ENCODE measurements around the gene IL23R. TPM values are rescaled to one million over a fixed set of nuclear protein-coding genes. Genes with fewer than 3 reads are reported as not detected.

The IL23R gene
- total RNA-seq, 2 donors from 2014 or later: 0.74 TPM; not detected in 1

- no peaks in the 10 kb centered on the region for H3K36me3 ChIP-seq
- intact Hi-C loops (cut with DNase I): no loop called here
- no peak overlapping the region for H3K4me3 ChIP-seq
- H3K4me1 ChIP-seq (replicated peaks): no peaks in the 10 kb centered on the region
- no peaks in the 10 kb centered on the region for H3K9me3 ChIP-seq
- 92% methylated on average over 4 of the region's 4 CpGs for WGBS
- H3K27ac ChIP-seq: no peak overlapping the region
- no peaks in the 10 kb centered on the region for H3K27me3 ChIP-seq (replicated peaks; ENCODE audit: insufficient read depth)
- TF ChIP-seq CTCF (IDR thresholded peaks at IDR 0.05) (no peak), POLR2A (IDR thresholded peaks at IDR 0.05) (no peak), POLR2AphosphoS5 (IDR thresholded peaks at IDR 0.05) (no peak)
- DNase-seq (ENCODE audit: low spot score): no peak
These were observed 41.8 kb upstream of the IL23R start for GRCh38 chr1:67124455-67124854.

- TF ChIP-seq POLR2AphosphoS5 (IDR thresholded peaks at IDR 0.05): no peak
- TF ChIP-seq CTCF (IDR thresholded peaks at IDR 0.05): no peak
- no peak for TF ChIP-seq POLR2A (IDR thresholded peaks at IDR 0.05)
- Histone ChIP-seq H3K27me3 (replicated peaks; ENCODE audit: insufficient read depth) (no peaks in the 10 kb centered on the region), H3K9me3 (no peaks in the 10 kb centered on the region), H3K4me1 (replicated peaks) (no peaks in the 10 kb centered on the region), H3K36me3 (no peaks in the 10 kb centered on the region), H3K4me3 (no peak overlapping the region), H3K27ac (no peak overlapping the region)
- 61% methylated on average over 5 of the region's 5 CpGs for WGBS
- intact Hi-C loops (cut with DNase I): no loop called here
- no peak for DNase-seq (ENCODE audit: low spot score)
These were observed 40.0 kb upstream of the IL23R start for GRCh38 chr1:67126111-67126746.

- no peaks in the 10 kb centered on the region for H3K27me3 ChIP-seq (replicated peaks; ENCODE audit: insufficient read depth)
- WGBS: 52% methylated on average over 1 of the region's 1 CpG
- no peak for DNase-seq (ENCODE audit: low spot score)
- H3K4me3 ChIP-seq: no peak overlapping the region
- no peak for TF ChIP-seq POLR2AphosphoS5 (IDR thresholded peaks at IDR 0.05)
- no peak for TF ChIP-seq POLR2A (IDR thresholded peaks at IDR 0.05)
- no peak for TF ChIP-seq CTCF (IDR thresholded peaks at IDR 0.05)
- no peak overlapping the region for H3K27ac ChIP-seq
- H3K9me3 ChIP-seq: no peaks in the 10 kb centered on the region
- no peaks in the 10 kb centered on the region for H3K36me3 ChIP-seq
- no peaks in the 10 kb centered on the region for H3K4me1 ChIP-seq (replicated peaks)
- intact Hi-C loops (cut with DNase I): no loop called here
These were observed 39.3 kb upstream of the IL23R start for GRCh38 chr1:67126974-67127373.

- Histone ChIP-seq H3K36me3 (no peaks in the 10 kb centered on the region), H3K4me1 (replicated peaks) (no peaks in the 10 kb centered on the region), H3K27me3 (replicated peaks; ENCODE audit: insufficient read depth) (no peaks in the 10 kb centered on the region), H3K9me3 (no peaks in the 10 kb centered on the region), H3K27ac (no peak overlapping the region), H3K4me3 (no peak overlapping the region)
- TF ChIP-seq POLR2A (IDR thresholded peaks at IDR 0.05) (no peak), CTCF (IDR thresholded peaks at IDR 0.05) (no peak), POLR2AphosphoS5 (IDR thresholded peaks at IDR 0.05) (no peak)
- intact Hi-C loops (cut with DNase I): no loop called here
- WGBS: 59% methylated on average over 2 of the region's 2 CpGs
- DNase-seq (ENCODE audit: low spot score): no peak
These were observed 35.6 kb upstream of the IL23R start for GRCh38 chr1:67130673-67131072.

GRCh38 chr1:67133177-67133576, 33.1 kb upstream of the IL23R start:
- intact Hi-C loops (cut with DNase I): no loop called here
- H3K27ac ChIP-seq: no peak overlapping the region
- TF ChIP-seq POLR2AphosphoS5 (IDR thresholded peaks at IDR 0.05): no peak
- no peak for TF ChIP-seq POLR2A (IDR thresholded peaks at IDR 0.05)
- TF ChIP-seq CTCF (IDR thresholded peaks at IDR 0.05): no peak

More at GRCh38 chr1:67133177-67133576, 33.1 kb upstream of the IL23R start:
- Histone ChIP-seq H3K9me3 (no peaks in the 10 kb centered on the region), H3K36me3 (no peaks in the 10 kb centered on the region), H3K4me3 (no peak overlapping the region), H3K4me1 (replicated peaks) (no peaks in the 10 kb centered on the region), H3K27me3 (replicated peaks; ENCODE audit: insufficient read depth) (no peaks in the 10 kb centered on the region)
- 91% methylated on average over 2 of the region's 2 CpGs for WGBS
- no peak for DNase-seq (ENCODE audit: low spot score)
